SK-N-SH (cell line): ENCODE data around the gene IER3IP1. TPM values are rescaled to one million over a fixed set of nuclear protein-coding genes. Genes with fewer than 3 reads are reported as not detected.
A peak's percentile ranks its signal among the peaks of the same experiment; 100 is the strongest.

Experiments
- CTCF ChIA-PET: fragments of 300-600, 350-600 bp; formaldehyde crosslinking; extraction: SDS; loops from one replicate; lab custom pipeline; 2021; lab: Yijun Ruan, JAX
- POLR2A ChIA-PET: fragments of 350-600 bp; sonication (Branson Sonifier 250); formaldehyde crosslinking; extraction: SDS; loops from one replicate; lab custom pipeline; 2020; ENCODE audit warnings: antibody characterized with exemption, inconsistent platforms; lab: Yijun Ruan, JAX
- DNase-seq: peaks from one replicate; pipeline ENCODE4 v3.0.0; 2012
- H2AFZ ChIP-seq: fragments of 200-600 bp; sonication (generic); 2 replicates; pipeline ENCODE4 v1.8.1; 2016; ENCODE audit warnings: antibody characterized with exemption, mild to moderate bottlenecking, low read depth
- H3F3A ChIP-seq: fragments of 200-600 bp; sonication (generic); replicated peaks from 2 replicates; pipeline ENCODE3; 2016; ENCODE audit warnings: antibody characterized with exemption, mild to moderate bottlenecking; ENCODE audit not compliant: insufficient read depth
- H3K27ac ChIP-seq, 2 experiments: fragments of 200-500 bp in 1 of 2; fragments of 200-600 bp in 1 of 2; sonication (Bioruptor generic) in 1 of 2; sonication (generic), shearing (Covaris generic) in 1 of 2; 2 replicates each; pipeline versions ENCODE4 v1.5.1 to v1.6.1; 2014 to 2016; ENCODE audit warnings: low read depth in 2 of 2, inconsistent platforms in 1 of 2, low read length in 1 of 2, mild to moderate bottlenecking in 1 of 2, mixed read lengths in 1 of 2
- H3K27me3 ChIP-seq: fragments of 200-600 bp; sonication (generic), shearing (Covaris generic); 2 replicates; pipeline ENCODE4 v1.6.1; 2016; ENCODE audit warnings: mixed run types; ENCODE audit not compliant: insufficient read depth
- H3K36me3 ChIP-seq, 2 experiments: fragments of 200-500 bp in 1 of 2; fragments of 200-600 bp in 1 of 2; sonication (Bioruptor generic) in 1 of 2; sonication (generic) in 1 of 2; replicated peaks in 1 of 2; 2 replicates each; pipeline versions ENCODE3 to v1.5.1; 2014 to 2016; ENCODE audit warnings: low read length in 1 of 2, mild to moderate bottlenecking in 1 of 2; ENCODE audit not compliant: insufficient read depth in 2 of 2, control insufficient read depth in 1 of 2
- H3K4me1 ChIP-seq, 2 experiments: fragments of 200-500 bp in 1 of 2; fragments of 200-600 bp in 1 of 2; sonication (Bioruptor generic) in 1 of 2; sonication (generic), shearing (Covaris generic) in 1 of 2; 2 replicates each; pipeline versions ENCODE4 v1.5.1 to v1.6.1; 2014 to 2016; ENCODE audit warnings: low read depth in 1 of 2, low read length in 1 of 2, mixed run types in 1 of 2; ENCODE audit not compliant: insufficient read depth in 2 of 2, control insufficient read depth in 1 of 2
- H3K4me2 ChIP-seq: fragments of 200-600 bp; sonication (generic), shearing (Covaris generic); 2 replicates; pipeline ENCODE4 v1.6.1; 2017; ENCODE audit warnings: mixed run types
- H3K4me3 ChIP-seq, 2 experiments: fragments of 200-500 bp in 1 of 2; fragments of 200-600 bp in 1 of 2; sonication (Bioruptor generic) in 1 of 2; sonication (generic), shearing (Covaris generic) in 1 of 2; 2 replicates each; pipeline versions ENCODE4 v1.5.1 to v1.8.1; 2014 to 2016; ENCODE audit warnings: low read depth in 2 of 2, inconsistent platforms in 1 of 2, low read length in 1 of 2, mild to moderate bottlenecking in 1 of 2, mixed read lengths in 1 of 2, moderate library complexity in 1 of 2
- H3K79me2 ChIP-seq: fragments of 200-600 bp; sonication (generic); 2 replicates; pipeline ENCODE4 v1.8.1; 2017; ENCODE audit warnings: mild to moderate bottlenecking; ENCODE audit not compliant: insufficient read depth
- H3K9ac ChIP-seq: fragments of 200-600 bp; sonication (generic); 2 replicates; pipeline ENCODE4 v1.6.1; 2017; ENCODE audit warnings: mixed run types
- H3K9me2 ChIP-seq: fragments of 200-600 bp; sonication (generic); 2 replicates; pipeline ENCODE4 v1.6.1; 2017; ENCODE audit warnings: mixed run types
- H3K9me3 ChIP-seq: fragments of 200-600 bp; sonication (generic); 2 replicates; pipeline ENCODE4 v1.6.1; 2017; ENCODE audit warnings: mixed run types, mild to moderate bottlenecking, moderate library complexity
- H4K20me1 ChIP-seq: fragments of 200-600 bp; sonication (generic); 2 replicates; pipeline ENCODE4 v1.6.1; 2017; ENCODE audit warnings: mild to moderate bottlenecking, mixed run types; ENCODE audit not compliant: insufficient read depth
- CHD2 ChIP-seq: fragments of 150-350 bp; IDR thresholded peaks from 2 replicates; pipeline ENCODE4 v1.6.1; 2018; ENCODE audit warnings: low read length; ENCODE audit not compliant: partially characterized antibody
- FOSL2 ChIP-seq: IDR thresholded peaks from 2 replicates; pipeline ENCODE4 v1.4.0; 2012; ENCODE audit warnings: low read depth, mild to moderate bottlenecking, moderate library complexity, borderline replicate concordance
- FOXM1 ChIP-seq: IDR thresholded peaks from 2 replicates; pipeline ENCODE4 v1.4.0; 2012; ENCODE audit warnings: low read depth, mild to moderate bottlenecking
- GABPA ChIP-seq: IDR thresholded peaks from 2 replicates; pipeline ENCODE4 v1.4.0; 2012; ENCODE audit warnings: low read depth, mild to moderate bottlenecking
- GATA2 ChIP-seq: sonication (generic); formaldehyde crosslinking; IDR thresholded peaks from 2 replicates; pipeline ENCODE4 v1.5.0; 2020; ENCODE audit warnings: mild to moderate bottlenecking, missing genetic modification reagents
- JUND ChIP-seq: IDR thresholded peaks from 2 replicates; pipeline ENCODE4 v1.4.0; 2012
- MXI1 ChIP-seq: IDR thresholded peaks from 2 replicates; pipeline ENCODE4 v1.6.1; 2012; ENCODE audit warnings: mild to moderate bottlenecking, low read depth, low read length, improper control_type of control experiment
- NFIC ChIP-seq: IDR thresholded peaks from 2 replicates; pipeline ENCODE4 v1.4.0; 2012; ENCODE audit warnings: borderline replicate concordance
- NRF1 ChIP-seq: IDR thresholded peaks from 2 replicates; pipeline ENCODE4 v1.6.1; 2012; ENCODE audit warnings: low read depth, mild to moderate bottlenecking, low read length
- POLR2AphosphoS5 ChIP-seq: IDR thresholded peaks from 2 replicates; pipeline ENCODE4 v1.6.1; 2012; ENCODE audit warnings: low read depth, low read length
- RAD21 ChIP-seq: IDR thresholded peaks from 2 replicates; pipeline ENCODE4 v1.6.1; 2012; ENCODE audit warnings: mild to moderate bottlenecking, low read length
- REST ChIP-seq: IDR thresholded peaks from 2 replicates; pipeline ENCODE4 v1.6.1; 2012; ENCODE audit warnings: mild to moderate bottlenecking, low read depth, low read length, moderate library complexity
- RFX5 ChIP-seq: IDR thresholded peaks from 2 replicates; pipeline ENCODE4 v1.6.1; 2012; ENCODE audit warnings: mild to moderate bottlenecking, improper control_type of control experiment, low read length
- SIN3A ChIP-seq: IDR thresholded peaks from 2 replicates; pipeline ENCODE4 v1.6.1; 2012; ENCODE audit warnings: low read depth, mild to moderate bottlenecking, low read length, moderate library complexity, borderline replicate concordance
- TAF1 ChIP-seq: IDR thresholded peaks from 2 replicates; pipeline ENCODE4 v1.6.1; 2012; ENCODE audit warnings: low read depth, mild to moderate bottlenecking, low read length, moderate library complexity, borderline replicate concordance
- TCF12 ChIP-seq: IDR thresholded peaks from 2 replicates; pipeline ENCODE4 v1.4.0; 2012
- USF1 ChIP-seq: IDR thresholded peaks from 2 replicates; pipeline ENCODE4 v1.4.0; 2012; ENCODE audit warnings: low read depth, borderline replicate concordance
- YY1 ChIP-seq: IDR thresholded peaks from 2 replicates; pipeline ENCODE4 v1.4.0; 2012; ENCODE audit warnings: low read depth, mild to moderate bottlenecking
- WGBS: methylation state at CpG from one replicate; pipeline ENCODE4 v1.1.6; 2017; ENCODE audit warnings: low lambda C conversion rate; 5-methylcytosine and 5-hydroxymethylcytosine counted together
- polyA plus RNA-seq, 3 experiments: library from polyadenylated mRNA; depleted of rRNA; stranded (reverse); fragments of >200 nt; gene quantifications; 2 replicates each; pipeline ENCODE4 v1.2.3, GENCODE V29; 2012
- TF ChIP-seq, protein P1 (sequence below): IDR thresholded peaks from 2 replicates; pipeline ENCODE4; 2012
- TF ChIP-seq, protein P2 (sequence below): IDR thresholded peaks from 2 replicates; pipeline ENCODE4 v1.4.0; 2012; ENCODE audit warnings: low read depth, borderline replicate concordance

Gene IER3IP1
- polyA plus RNA-seq, 1 of the 3 experiments (the other 2 are of a cell fraction): 13.7 TPM

GRCh38 chr18:47179520-47179919 lies 3.4 kb upstream of the IER3IP1 start:
- no peaks in the 10 kb centered on the region for H3F3A ChIP-seq
- H3K4me1 ChIP-seq: peaks cover 0 to 3% of the 10 kb centered on the region in 2 experiments; a peak in 2 of 4 replicates
- no peak overlapping the region for H3K4me2 ChIP-seq
- no peak overlapping the region for H2AFZ ChIP-seq
- no peak overlapping the region for H3K9ac ChIP-seq
- H3K27ac ChIP-seq: no peak overlapping the region
- H3K9me2 ChIP-seq: no peaks in the 10 kb centered on the region
- no peaks in the 10 kb centered on the region for H3K9me3 ChIP-seq
- H3K27me3 ChIP-seq: no peaks in the 10 kb centered on the region
- 76% methylated on average over 4 of the region's 4 CpGs for WGBS
- DNase-seq: no peak
- H3K79me2 ChIP-seq: peaks cover 17% of the 10 kb centered on the region
- TF ChIP-seq CHD2: no peak
- TF ChIP-seq GABPA: no peak
- no peak for TF ChIP-seq RAD21
- no peak for TF ChIP-seq USF1
- no peak for TF ChIP-seq FOXM1
- no peak for TF ChIP-seq JUND
- no peak for TF ChIP-seq NRF1
- H4K20me1 ChIP-seq: peaks cover 4% of the 10 kb centered on the region; the same call in 1 of the 2 replicates
- no peaks in the 10 kb centered on the region for H3K36me3 ChIP-seq
- ChIA-PET POLR2A (no interaction called here), CTCF (interaction anchor here (2.1 kb wide), 1 partner anchor 26 kb away, joined by 4 read pairs; no protein-coding TSS in a partner anchor)
- no peak overlapping the region for H3K4me3 ChIP-seq

DNA sequence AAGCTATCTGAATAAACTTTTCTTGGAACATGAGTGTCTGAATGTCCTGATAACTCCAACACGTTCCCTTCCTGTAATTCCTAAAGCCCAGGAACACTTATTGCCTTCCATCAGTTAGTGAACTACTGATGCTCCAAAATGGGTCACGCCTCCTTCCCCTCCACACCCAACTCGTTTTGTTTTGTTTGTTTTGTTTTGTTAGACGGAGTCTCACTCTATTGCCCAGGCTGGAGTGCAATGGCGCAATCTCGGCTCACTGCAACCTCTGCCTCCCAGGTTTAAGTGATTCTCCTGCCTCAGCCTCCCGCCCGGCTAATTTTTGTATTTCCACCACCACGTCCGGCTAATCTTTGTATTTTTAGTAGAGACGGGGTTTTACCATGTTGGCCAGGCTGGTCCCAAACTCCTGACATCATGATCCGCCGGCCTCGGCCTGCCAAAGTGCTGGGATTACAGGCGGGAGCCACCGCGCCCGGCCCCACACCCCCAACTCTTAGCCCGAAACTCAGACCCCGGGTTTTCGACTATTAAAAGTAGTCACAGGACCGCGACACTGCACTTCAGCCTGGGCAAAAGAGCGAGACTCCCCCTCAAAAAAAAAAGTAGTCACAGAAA lies 774 bp downstream of the IER3IP1 start:
- POLR2A ChIA-PET: no interaction called here

More for the DNA sequence above, 774 bp downstream of the IER3IP1 start:
- peak overlapping the region; percentile 96 for H2AFZ ChIP-seq
- peak overlapping the region; percentile 82 to 85 for H3K27ac ChIP-seq
- H3K27me3 ChIP-seq: no peaks in the 10 kb centered on the region
- H3K79me2 ChIP-seq: peaks cover 58% of the 10 kb centered on the region
- CTCF ChIA-PET: interaction anchor here (0.8 to 1.9 kb wide), 2 partner anchors 11 to 29 kb away, joined by 3 to 8 read pairs; no protein-coding TSS in a partner anchor
- no peaks in the 10 kb centered on the region for H3K9me3 ChIP-seq
- H3K4me3 ChIP-seq: peak overlapping the region; percentile 76 to 100
- H3K36me3 ChIP-seq: peaks cover 0 to 11% of the 10 kb centered on the region in 2 experiments
- 6% methylated on average over 24 of the region's 24 CpGs for WGBS
- no peaks in the 10 kb centered on the region for H3F3A ChIP-seq
- no peak for DNase-seq
- peak overlapping the region; percentile 91 for H3K4me2 ChIP-seq
- TF ChIP-seq, protein P1, sequence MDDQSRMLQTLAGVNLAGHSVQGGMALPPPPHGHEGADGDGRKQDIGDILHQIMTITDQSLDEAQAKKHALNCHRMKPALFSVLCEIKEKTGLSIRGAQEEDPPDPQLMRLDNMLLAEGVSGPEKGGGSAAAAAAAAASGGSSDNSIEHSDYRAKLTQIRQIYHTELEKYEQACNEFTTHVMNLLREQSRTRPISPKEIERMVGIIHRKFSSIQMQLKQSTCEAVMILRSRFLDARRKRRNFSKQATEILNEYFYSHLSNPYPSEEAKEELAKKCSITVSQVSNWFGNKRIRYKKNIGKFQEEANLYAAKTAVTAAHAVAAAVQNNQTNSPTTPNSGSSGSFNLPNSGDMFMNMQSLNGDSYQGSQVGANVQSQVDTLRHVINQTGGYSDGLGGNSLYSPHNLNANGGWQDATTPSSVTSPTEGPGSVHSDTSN: no peak
- TF ChIP-seq TCF12 (no peak), MXI1 (no peak), REST (no peak), GATA2 (CRISPR knock-in tag) (no peak), GABPA (no peak), POLR2AphosphoS5 (no peak), RFX5 (no peak), FOSL2 (no peak), TAF1 (no peak), USF1 (no peak), NFIC (no peak), SIN3A (no peak), YY1 (no peak)
- TF ChIP-seq, protein P2, sequence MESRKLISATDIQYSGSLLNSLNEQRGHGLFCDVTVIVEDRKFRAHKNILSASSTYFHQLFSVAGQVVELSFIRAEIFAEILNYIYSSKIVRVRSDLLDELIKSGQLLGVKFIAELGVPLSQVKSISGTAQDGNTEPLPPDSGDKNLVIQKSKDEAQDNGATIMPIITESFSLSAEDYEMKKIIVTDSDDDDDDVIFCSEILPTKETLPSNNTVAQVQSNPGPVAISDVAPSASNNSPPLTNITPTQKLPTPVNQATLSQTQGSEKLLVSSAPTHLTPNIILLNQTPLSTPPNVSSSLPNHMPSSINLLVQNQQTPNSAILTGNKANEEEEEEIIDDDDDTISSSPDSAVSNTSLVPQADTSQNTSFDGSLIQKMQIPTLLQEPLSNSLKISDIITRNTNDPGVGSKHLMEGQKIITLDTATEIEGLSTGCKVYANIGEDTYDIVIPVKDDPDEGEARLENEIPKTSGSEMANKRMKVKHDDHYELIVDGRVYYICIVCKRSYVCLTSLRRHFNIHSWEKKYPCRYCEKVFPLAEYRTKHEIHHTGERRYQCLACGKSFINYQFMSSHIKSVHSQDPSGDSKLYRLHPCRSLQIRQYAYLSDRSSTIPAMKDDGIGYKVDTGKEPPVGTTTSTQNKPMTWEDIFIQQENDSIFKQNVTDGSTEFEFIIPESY: no peak
- no peaks in the 10 kb centered on the region for H3K9me2 ChIP-seq
- H4K20me1 ChIP-seq: peaks cover 23% of the 10 kb centered on the region
- peaks cover 0 to 4% of the 10 kb centered on the region in 2 experiments; a peak in 2 of 4 replicates for H3K4me1 ChIP-seq
- peak overlapping the region; percentile 99 for H3K9ac ChIP-seq
